ENCODE measurements around the gene MAP4K4.
"Not testable (repeated sequence)": the region's sequence is repeated elsewhere in the genome, so short reads cannot be mapped to it uniquely, and the experiment has no call there.

Gene MAP4K4

GRCh38 chr2:101904916-101905315, 207.4 kb downstream of the MAP4K4 start:
- no peak for DNase-seq (ENCODE audit: low read depth in 2 of 2)

- DNase-seq (ENCODE audit: low read depth in 2 of 2): no peak
These were observed 208.3 kb downstream of the MAP4K4 start for GRCh38 chr2:101905746-101906336.

GRCh38 chr2:101909760-101910159, 212.3 kb downstream of the MAP4K4 start:
- no peak for DNase-seq (ENCODE audit: low read depth in 2 of 2)

GRCh38 chr2:101912545-101912944, 215.0 kb downstream of the MAP4K4 start:
- DNase-seq (ENCODE audit: low read depth in 2 of 2): no peak

- DNase-seq (ENCODE audit: low read depth in 2 of 2): no peak
These were observed 223.9 kb downstream of the MAP4K4 start for GRCh38 chr2:101921319-101921952.

GRCh38 chr2:101921953-101922325, 224.4 kb downstream of the MAP4K4 start:
- no peak for DNase-seq (ENCODE audit: low read depth in 2 of 2)

GRCh38 chr2:101924311-101924710, 226.8 kb downstream of the MAP4K4 start:
- not testable (repeated sequence) for DNase-seq (ENCODE audit: low read depth in 2 of 2)

- DNase-seq (ENCODE audit: low read depth in 2 of 2): no peak
These were observed 232.5 kb downstream of the MAP4K4 start for GRCh38 chr2:101930019-101930418.

GRCh38 chr2:101930847-101931246, 233.3 kb downstream of the MAP4K4 start:
- no peak for DNase-seq (ENCODE audit: low read depth in 2 of 2)

- no peak for DNase-seq (ENCODE audit: low read depth in 2 of 2)
These were observed 233.9 kb downstream of the MAP4K4 start for GRCh38 chr2:101931402-101931801.

- DNase-seq (ENCODE audit: low read depth in 2 of 2): not testable (repeated sequence)
These were observed 238.3 kb downstream of the MAP4K4 start for GRCh38 chr2:101935764-101936163.

GRCh38 chr2:101942851-101943250, 245.3 kb downstream of the MAP4K4 start:
- DNase-seq (ENCODE audit: low read depth in 2 of 2): no peak
